Left ventricle myocardium inferior (tissue), 1 donor: ENCODE data around the gene GAS5. TPM values are rescaled to one million over a fixed set of nuclear protein-coding genes. Genes with fewer than 3 reads are reported as not detected.

Experiments used
- DNase-seq: peaks from one replicate; pipeline ENCODE4 v3.0.0-alpha.2; 2020
- H3K27ac ChIP-seq: fragments of 200-600 bp; replicated peaks from 2 replicates; pipeline ENCODE4 v1.8.0; 2021
- H3K27me3 ChIP-seq: fragments of 200-600 bp; 2 replicates; pipeline ENCODE4 v1.8.0; 2021; ENCODE audit warnings: low read depth
- H3K36me3 ChIP-seq: fragments of 200-600 bp; 2 replicates; pipeline ENCODE4 v1.8.0; 2021
- H3K4me1 ChIP-seq: fragments of 200-600 bp; 2 replicates; pipeline ENCODE4 v1.8.0; 2021
- H3K4me3 ChIP-seq: fragments of 200-600 bp; 2 replicates; pipeline ENCODE4 v1.8.0; 2021; ENCODE audit warnings: mild to moderate bottlenecking, moderate library complexity
- H3K9me3 ChIP-seq: fragments of 200-600 bp; replicated peaks from 2 replicates; pipeline ENCODE4 v1.8.0; 2021
- CTCF ChIP-seq: fragments of 200-600 bp; IDR thresholded peaks from 2 replicates; pipeline ENCODE4 v1.8.0; 2021; ENCODE audit warnings: antibody characterized with exemption, mild to moderate bottlenecking, borderline replicate concordance
- intact Hi-C: fragments of 100-400 bp; cut with micrococcal nuclease; formaldehyde crosslinking; loops from one replicate; pipeline ENCODE4 v1.11.0; 2022
- total RNA-seq: library from RNA; stranded (reverse); fragmentation: NEBNext Ultra II Directional; extraction: Animal tissue kit (Norgen Biotek cat#: 25700); gene quantifications from one replicate; pipeline ENCODE4 v1.2.1, GENCODE V29; 2021
- donor health status: DM: no; HTN: yes; CAD: no; lungs with severe emphysema.

GAS5 gene
- total RNA-seq, 1 donor from 2014 or later: 50.5 TPM

- Histone ChIP-seq H3K4me1 (peaks cover 30% of the 10 kb centered on the region), H3K4me3 (peak overlapping the region; percentile 91), H3K27me3 (no peaks in the 10 kb centered on the region), H3K27ac (peak overlapping the region; percentile 97), H3K36me3 (no peaks in the 10 kb centered on the region), H3K9me3 (no peaks in the 10 kb centered on the region)
- no peak for TF ChIP-seq CTCF
- intact Hi-C loops: loop anchor here (10.0 kb wide), 1 partner anchor 1079 kb away; no protein-coding TSS in a partner anchor
- DNase-seq: no peak
Observed at GRCh38 chr1:173823781-173824314, 43.9 kb downstream of the GAS5 start.

GRCh38 chr1:173821680-173822079 is 46.1 kb downstream of the GAS5 start:
- Histone ChIP-seq H3K27ac (no peak overlapping the region), H3K27me3 (no peaks in the 10 kb centered on the region), H3K4me1 (peaks cover 30% of the 10 kb centered on the region), H3K9me3 (no peaks in the 10 kb centered on the region), H3K4me3 (no peak overlapping the region), H3K36me3 (no peaks in the 10 kb centered on the region)
- intact Hi-C loops: loop anchor here (10.0 kb wide), 1 partner anchor 1077 kb away; no protein-coding TSS in a partner anchor
- no peak for TF ChIP-seq CTCF
- DNase-seq: no peak

GRCh38 chr1:173818459-173818858 is 49.3 kb downstream of the GAS5 start:
- no peak for DNase-seq
- intact Hi-C loops: no loop called here
- no peaks in the 10 kb centered on the region for H3K36me3 ChIP-seq
- H3K4me1 ChIP-seq: peaks cover 8% of the 10 kb centered on the region
- H3K9me3 ChIP-seq: no peaks in the 10 kb centered on the region
- H3K27ac ChIP-seq: no peak overlapping the region
- no peak for TF ChIP-seq CTCF
- no peak overlapping the region for H3K4me3 ChIP-seq
- H3K27me3 ChIP-seq: no peaks in the 10 kb centered on the region

Other genes starting within 250 kb of the GAS5 start
- gene TEX50, start 232.7 kb downstream of the GAS5 start, total RNA-seq: not detected
- 0.25 TPM for gene ANKRD45, start 198.1 kb downstream of the GAS5 start, total RNA-seq
- 16.2 TPM for gene KLHL20, start 153.0 kb downstream of the GAS5 start, total RNA-seq
- 15.1 TPM for gene DARS2, start 43.3 kb downstream of the GAS5 start, total RNA-seq
- gene CENPL, start 43.1 kb downstream of the GAS5 start, total RNA-seq: 4.2 TPM
- 7.6 TPM for gene ZBTB37, start 391 bp upstream of the GAS5 start, total RNA-seq
- gene SERPINC1, start 49.3 kb upstream of the GAS5 start, total RNA-seq: not detected
- gene RC3H1, start 154.4 kb upstream of the GAS5 start, total RNA-seq: 19.1 TPM